Brain microvascular endothelial cell (primary cell): ENCODE data around the gene TMEM131.
"Not testable (repeated sequence)": the region's sequence is repeated elsewhere in the genome, so short reads cannot be mapped to it uniquely, and the experiment has no call there.

ENCODE experiments used
- DNase-seq: peaks from one replicate; pipeline ENCODE4 v3.0.0-alpha.2; 2020
- H3K27ac ChIP-seq: fragments of 250-450 bp; sonication (Bioruptor Pico); 2 replicates; pipeline ENCODE4 v1.5.1; 2020; ENCODE audit warnings: mild to moderate bottlenecking, moderate library complexity
- H3K27me3 ChIP-seq: fragments of 250-450 bp; sonication (Bioruptor Pico); replicated peaks from 2 replicates; pipeline ENCODE4 v1.5.1; 2020; ENCODE audit warnings: mild to moderate bottlenecking
- H3K36me3 ChIP-seq: fragments of 250-450 bp; sonication (Bioruptor Pico); replicated peaks from 2 replicates; pipeline ENCODE4 v1.5.1; 2020; ENCODE audit warnings: mild to moderate bottlenecking
- H3K4me3 ChIP-seq: 2 replicates; pipeline ENCODE4 v1.5.1; 2011; ENCODE audit warnings: low read depth, mild to moderate bottlenecking, control low read depth, low read length, moderate library complexity
- in situ Hi-C: cut with HindIII; loops from 2 replicates; pipeline ENCODE4 v1.10.0; 2017; ENCODE audit warnings: low sequenced_read_pairs, low pct_ligation_motif_present
- TF ChIP-seq, protein P1 (sequence below): IDR thresholded peaks from 2 replicates; pipeline ENCODE4 v1.5.1; 2011; ENCODE audit warnings: low read depth, mild to moderate bottlenecking, moderate library complexity, low read length, control low read depth, inconsistent platforms; ENCODE audit errors: missing control alignments

Gene TMEM131

DNA sequence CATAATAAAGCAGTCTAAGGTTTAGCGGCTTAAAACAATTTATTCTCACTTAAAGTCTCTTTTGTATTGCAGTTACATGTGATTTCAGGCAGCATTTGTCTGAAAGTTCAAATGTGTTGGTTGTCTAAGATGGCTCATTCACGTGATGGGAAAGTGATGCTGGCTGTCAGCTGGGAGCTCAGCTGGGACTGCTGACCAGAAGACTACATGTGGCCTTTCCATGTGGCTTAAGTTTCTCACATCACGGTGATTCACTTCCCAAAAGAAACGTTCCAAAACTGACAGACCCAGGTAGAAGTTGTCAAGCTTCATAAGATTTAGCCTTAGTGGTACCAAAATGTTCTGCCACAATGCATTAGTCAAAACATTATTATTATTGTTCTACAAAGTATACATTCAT, 76.9 kb downstream of the TMEM131 start:
- Histone ChIP-seq H3K36me3 (no peaks in the 10 kb centered on the region), H3K27ac (no peak overlapping the region), H3K4me3 (no peak overlapping the region), H3K27me3 (no peaks in the 10 kb centered on the region)
- in situ Hi-C loops = no loop called here
- no peak for DNase-seq
- TF ChIP-seq, protein P1, sequence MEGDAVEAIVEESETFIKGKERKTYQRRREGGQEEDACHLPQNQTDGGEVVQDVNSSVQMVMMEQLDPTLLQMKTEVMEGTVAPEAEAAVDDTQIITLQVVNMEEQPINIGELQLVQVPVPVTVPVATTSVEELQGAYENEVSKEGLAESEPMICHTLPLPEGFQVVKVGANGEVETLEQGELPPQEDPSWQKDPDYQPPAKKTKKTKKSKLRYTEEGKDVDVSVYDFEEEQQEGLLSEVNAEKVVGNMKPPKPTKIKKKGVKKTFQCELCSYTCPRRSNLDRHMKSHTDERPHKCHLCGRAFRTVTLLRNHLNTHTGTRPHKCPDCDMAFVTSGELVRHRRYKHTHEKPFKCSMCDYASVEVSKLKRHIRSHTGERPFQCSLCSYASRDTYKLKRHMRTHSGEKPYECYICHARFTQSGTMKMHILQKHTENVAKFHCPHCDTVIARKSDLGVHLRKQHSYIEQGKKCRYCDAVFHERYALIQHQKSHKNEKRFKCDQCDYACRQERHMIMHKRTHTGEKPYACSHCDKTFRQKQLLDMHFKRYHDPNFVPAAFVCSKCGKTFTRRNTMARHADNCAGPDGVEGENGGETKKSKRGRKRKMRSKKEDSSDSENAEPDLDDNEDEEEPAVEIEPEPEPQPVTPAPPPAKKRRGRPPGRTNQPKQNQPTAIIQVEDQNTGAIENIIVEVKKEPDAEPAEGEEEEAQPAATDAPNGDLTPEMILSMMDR = no peak

GRCh38 chr2:97917668-97918067, 78.1 kb downstream of the TMEM131 start:
- H3K27ac ChIP-seq, DNase-seq, H3K27me3 ChIP-seq, H3K4me3 ChIP-seq, in situ Hi-C loops, H3K36me3 ChIP-seq: not testable (repeated sequence)

- Histone ChIP-seq H3K4me3 (no peak overlapping the region), H3K36me3 (no peaks in the 10 kb centered on the region), H3K27ac (no peak overlapping the region), H3K27me3 (no peaks in the 10 kb centered on the region)
- in situ Hi-C loops = no loop called here
- TF ChIP-seq, protein P1 = no peak
- no peak for DNase-seq
These were observed 81.0 kb downstream of the TMEM131 start for GRCh38 chr2:97914691-97915213.

- DNase-seq = no peak
- no peak overlapping the region for H3K4me3 ChIP-seq
- no peak overlapping the region for H3K27ac ChIP-seq
- H3K27me3 ChIP-seq = no peaks in the 10 kb centered on the region
- in situ Hi-C loops = no loop called here
- H3K36me3 ChIP-seq = no peaks in the 10 kb centered on the region
- TF ChIP-seq, protein P1 = no peak
These were observed 81.9 kb downstream of the TMEM131 start for GRCh38 chr2:97913846-97914245.

DNA sequence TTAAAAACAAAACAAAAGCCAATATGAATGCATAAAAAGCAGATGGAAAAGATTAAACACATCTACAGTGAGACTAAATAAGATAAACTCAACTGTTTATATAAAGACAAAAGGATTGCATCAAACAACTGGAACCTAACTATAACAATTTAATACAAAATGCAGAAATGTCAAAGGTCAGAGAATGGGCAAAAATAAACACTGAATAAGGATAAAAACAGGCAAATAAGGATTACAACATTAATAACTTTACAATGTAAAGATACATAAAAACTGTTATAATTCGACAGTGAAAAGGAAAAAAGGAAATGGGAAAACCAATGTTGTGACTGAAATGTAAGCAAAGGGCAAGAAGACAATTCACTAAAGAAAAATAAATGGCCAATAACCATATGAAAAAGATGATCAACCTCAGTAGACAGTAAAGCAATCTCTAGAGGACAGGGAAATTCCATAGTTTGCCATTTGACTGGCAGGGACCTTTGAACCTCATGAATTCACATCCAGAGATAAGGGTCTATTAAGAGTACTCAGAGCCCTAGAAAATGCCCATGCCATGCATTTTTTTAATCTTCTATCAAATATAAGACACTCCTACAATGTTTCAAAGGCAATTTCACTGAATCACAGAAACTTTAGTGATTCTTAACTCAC, 83.7 kb downstream of the TMEM131 start:
- DNase-seq = no peak
- Histone ChIP-seq H3K27ac (no peak overlapping the region), H3K27me3 (no peaks in the 10 kb centered on the region), H3K36me3 (no peaks in the 10 kb centered on the region), H3K4me3 (no peak overlapping the region)
- in situ Hi-C loops = no loop called here
- TF ChIP-seq, protein P1 = no peak

DNA sequence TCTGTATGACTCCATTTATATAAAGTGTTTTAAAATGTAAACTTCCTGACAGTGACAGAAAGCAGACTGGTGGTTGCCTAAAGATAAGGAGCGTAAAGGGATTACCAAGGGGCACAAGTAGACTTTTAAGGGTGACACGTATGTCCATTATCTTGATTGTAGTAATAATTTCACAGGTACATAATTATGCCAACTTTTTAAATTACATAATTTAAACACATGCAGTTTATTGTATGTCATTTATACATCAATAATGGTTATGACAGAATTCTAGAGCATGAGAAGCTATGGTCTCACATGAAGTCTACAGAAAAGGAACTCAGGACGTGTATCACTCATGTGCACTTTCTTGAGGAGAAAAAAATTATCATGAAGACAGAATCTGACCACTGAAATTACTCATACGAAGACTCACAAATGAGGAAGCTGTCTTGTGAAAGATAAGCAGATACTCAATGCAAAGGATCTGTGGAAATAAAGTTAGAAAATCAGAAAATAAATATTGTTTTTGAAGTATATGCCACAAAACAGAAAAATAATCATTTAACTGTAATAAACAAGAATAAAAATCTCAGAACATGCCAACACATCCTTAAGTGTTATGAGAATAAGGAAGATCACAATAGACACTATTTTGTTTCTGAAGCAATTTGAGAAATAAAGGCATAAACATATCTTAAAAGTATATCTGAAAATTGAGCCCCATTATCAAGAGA, 84.4 kb downstream of the TMEM131 start:
- no peak overlapping the region for H3K4me3 ChIP-seq
- no peaks in the 10 kb centered on the region for H3K27me3 ChIP-seq
- TF ChIP-seq, protein P1 = no peak
- in situ Hi-C loops = no loop called here
- H3K27ac ChIP-seq = no peak overlapping the region
- H3K36me3 ChIP-seq = no peaks in the 10 kb centered on the region
- DNase-seq = peak; percentile 25
